Sigmoid colon (tissue), 7 donors: Measurements from ENCODE around the gene TBX19. TPM values are rescaled to one million over a fixed set of nuclear protein-coding genes. Genes with fewer than 3 reads are reported as not detected.

Source experiments
- DNase-seq: peaks from one replicate; pipeline ENCODE4 v3.0.0-alpha.2; 2019
- H3K27ac ChIP-seq, 4 donors: fragments of 200-600 bp; sonication (generic); one replicate each; pipeline ENCODE4 v1.5.1; 2016 to 2019; ENCODE audit warnings: mild to moderate bottlenecking in 1 of 4
- H3K27me3 ChIP-seq, 3 donors: fragments of 200-600 bp; sonication (generic); one replicate each; pipeline ENCODE4 v1.5.1; 2019; ENCODE audit warnings: mild to moderate bottlenecking in 1 of 3
- H3K36me3 ChIP-seq, 4 donors: fragments of 200-600 bp; sonication (generic); one replicate each; pipeline ENCODE4 v1.5.1; 2016 to 2019
- H3K4me1 ChIP-seq, 4 donors: fragments of 200-600 bp; sonication (generic); one replicate each; pipeline ENCODE4 v1.5.1; 2017 to 2019
- H3K4me3 ChIP-seq, 4 donors: fragments of 200-600 bp; sonication (generic); one replicate each; pipeline ENCODE4 v1.5.1; 2017 to 2019; ENCODE audit warnings: mild to moderate bottlenecking in 2 of 4, moderate library complexity in 1 of 4
- H3K9me3 ChIP-seq, 4 donors: fragments of 200-600 bp in 3 of 4; sonication (generic) in 3 of 4; one replicate each; pipeline versions ENCODE4 v1.5.1 to v1.6.1; 2013 to 2019
- EP300 ChIP-seq, 4 donors: sonication (generic); formaldehyde crosslinking; IDR thresholded peaks; one replicate each; pipeline ENCODE4 v1.6.1; 2017; ENCODE audit warnings: antibody characterized with exemption in 4 of 4
- POLR2A ChIP-seq, 2 donors: fragments of 450-650 bp; IDR thresholded peaks; one replicate each; pipeline ENCODE4 v1.6.1; 2016; ENCODE audit warnings: antibody characterized with exemption in 2 of 2, mild to moderate bottlenecking in 2 of 2, moderate library complexity in 2 of 2
- POLR2AphosphoS5 ChIP-seq, 4 donors: sonication (generic); formaldehyde crosslinking; IDR thresholded peaks; one replicate each; pipeline ENCODE4 v1.6.1; 2017; ENCODE audit warnings: antibody characterized with exemption in 4 of 4
- WGBS, 2 donors: extraction: QIAGEN DNeasy Blood & Tissue Kit; methylation state at CpG; one replicate each; pipeline ENCODE4 v1.1.7; 2013; 5-methylcytosine and 5-hydroxymethylcytosine counted together
- intact Hi-C: fragments of 100-400 bp; cut with DNase I; formaldehyde crosslinking; loops from one replicate; pipeline ENCODE4 v1.15.1; 2023
- polyA plus RNA-seq, 3 donors: library from polyadenylated mRNA; stranded (reverse); fragments of 200-250 nt; gene quantifications; one replicate each; pipeline ENCODE4 v1.2.3, GENCODE V29; 2013
- total RNA-seq, 4 donors: library from RNA; depleted of rRNA; stranded (reverse); fragments of >200 nt; gene quantifications; one replicate each; pipeline ENCODE4 v1.1.0, GENCODE V29; 2016
- TF ChIP-seq, protein P1 (sequence below), 4 experiments: fragments of 450-650 bp in 3 of 4; fragments of 200-600 bp in 1 of 4; IDR thresholded peaks; one replicate each; pipeline ENCODE4 v1.5.1; 2016 to 2019; ENCODE audit warnings: antibody characterized with exemption in 4 of 4, mild to moderate bottlenecking in 3 of 4, moderate library complexity in 2 of 4
- donor health status: healthy with polysubstance abuse.
- donor health status: Bipolar disorder and iron deficiency.
- donor health status: healthy.

TBX19 gene
- total and polyA plus RNA-seq, 7 donors: 0.46 to 5.3 (median 2.7) TPM

GRCh38 chr1:168285971-168286927, 5.6 kb downstream of the TBX19 start:
- H3K4me3 ChIP-seq: no peak overlapping the region
- H3K27me3 ChIP-seq: no peaks in the 10 kb centered on the region
- TF ChIP-seq POLR2AphosphoS5 (IDR thresholded peaks at IDR 0.05) (no peak), EP300 (IDR thresholded peaks at IDR 0.05) (no peak), POLR2A (IDR thresholded peaks at IDR 0.05) (no peak)
- TF ChIP-seq, protein P1, sequence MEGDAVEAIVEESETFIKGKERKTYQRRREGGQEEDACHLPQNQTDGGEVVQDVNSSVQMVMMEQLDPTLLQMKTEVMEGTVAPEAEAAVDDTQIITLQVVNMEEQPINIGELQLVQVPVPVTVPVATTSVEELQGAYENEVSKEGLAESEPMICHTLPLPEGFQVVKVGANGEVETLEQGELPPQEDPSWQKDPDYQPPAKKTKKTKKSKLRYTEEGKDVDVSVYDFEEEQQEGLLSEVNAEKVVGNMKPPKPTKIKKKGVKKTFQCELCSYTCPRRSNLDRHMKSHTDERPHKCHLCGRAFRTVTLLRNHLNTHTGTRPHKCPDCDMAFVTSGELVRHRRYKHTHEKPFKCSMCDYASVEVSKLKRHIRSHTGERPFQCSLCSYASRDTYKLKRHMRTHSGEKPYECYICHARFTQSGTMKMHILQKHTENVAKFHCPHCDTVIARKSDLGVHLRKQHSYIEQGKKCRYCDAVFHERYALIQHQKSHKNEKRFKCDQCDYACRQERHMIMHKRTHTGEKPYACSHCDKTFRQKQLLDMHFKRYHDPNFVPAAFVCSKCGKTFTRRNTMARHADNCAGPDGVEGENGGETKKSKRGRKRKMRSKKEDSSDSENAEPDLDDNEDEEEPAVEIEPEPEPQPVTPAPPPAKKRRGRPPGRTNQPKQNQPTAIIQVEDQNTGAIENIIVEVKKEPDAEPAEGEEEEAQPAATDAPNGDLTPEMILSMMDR (IDR thresholded peaks at IDR 0.05): no peak
- peaks cover 0 to 4% (median 0%) of the 10 kb centered on the region in 4 donors for H3K36me3 ChIP-seq
- no peak for DNase-seq
- peaks cover 0 to 17% (median 10%) of the 10 kb centered on the region in 4 donors for H3K4me1 ChIP-seq
- 87 to 93% methylated on average over 4 of the region's 4 CpGs for WGBS, 2 donors
- no peak overlapping the region for H3K27ac ChIP-seq
- intact Hi-C loops: no loop called here
- no peaks in the 10 kb centered on the region for H3K9me3 ChIP-seq

DNA sequence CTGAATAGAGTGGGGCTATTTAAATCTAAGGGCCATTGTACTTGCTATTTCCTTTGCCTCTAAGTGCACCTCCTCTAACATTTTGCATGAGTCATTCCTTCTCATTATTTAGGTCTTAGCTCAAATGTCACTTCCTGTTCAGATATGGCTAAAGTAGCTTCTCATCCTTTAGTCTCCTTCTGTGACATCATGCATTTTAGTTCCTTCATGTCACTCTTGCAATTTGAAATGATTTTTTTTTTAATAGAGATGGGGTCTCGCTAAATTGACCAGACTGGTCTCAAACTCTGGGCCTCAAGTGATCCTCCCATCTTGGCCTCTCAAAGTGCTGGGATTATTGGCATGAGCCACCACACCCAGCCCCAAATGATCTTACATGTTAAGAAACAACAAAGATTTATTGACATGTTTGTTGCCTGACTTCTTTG, 6.6 kb downstream of the TBX19 start:
- no peaks in the 10 kb centered on the region for H3K9me3 ChIP-seq
- peaks cover 0 to 17% (median 10%) of the 10 kb centered on the region in 4 donors for H3K4me1 ChIP-seq
- TF ChIP-seq POLR2A (IDR thresholded peaks at IDR 0.05): no peak
- TF ChIP-seq, protein P1 (IDR thresholded peaks at IDR 0.05): no peak
- no peak for TF ChIP-seq POLR2AphosphoS5 (IDR thresholded peaks at IDR 0.05)
- no peaks in the 10 kb centered on the region for H3K27me3 ChIP-seq
- 95 to 98% methylated on average over 1 of the region's 1 CpG for WGBS, 2 donors
- no peak for DNase-seq
- peaks cover 0 to 9% (median 0%) of the 10 kb centered on the region in 4 donors for H3K36me3 ChIP-seq
- intact Hi-C loops: no loop called here
- H3K4me3 ChIP-seq: no peak overlapping the region
- no peak overlapping the region for H3K27ac ChIP-seq

DNA sequence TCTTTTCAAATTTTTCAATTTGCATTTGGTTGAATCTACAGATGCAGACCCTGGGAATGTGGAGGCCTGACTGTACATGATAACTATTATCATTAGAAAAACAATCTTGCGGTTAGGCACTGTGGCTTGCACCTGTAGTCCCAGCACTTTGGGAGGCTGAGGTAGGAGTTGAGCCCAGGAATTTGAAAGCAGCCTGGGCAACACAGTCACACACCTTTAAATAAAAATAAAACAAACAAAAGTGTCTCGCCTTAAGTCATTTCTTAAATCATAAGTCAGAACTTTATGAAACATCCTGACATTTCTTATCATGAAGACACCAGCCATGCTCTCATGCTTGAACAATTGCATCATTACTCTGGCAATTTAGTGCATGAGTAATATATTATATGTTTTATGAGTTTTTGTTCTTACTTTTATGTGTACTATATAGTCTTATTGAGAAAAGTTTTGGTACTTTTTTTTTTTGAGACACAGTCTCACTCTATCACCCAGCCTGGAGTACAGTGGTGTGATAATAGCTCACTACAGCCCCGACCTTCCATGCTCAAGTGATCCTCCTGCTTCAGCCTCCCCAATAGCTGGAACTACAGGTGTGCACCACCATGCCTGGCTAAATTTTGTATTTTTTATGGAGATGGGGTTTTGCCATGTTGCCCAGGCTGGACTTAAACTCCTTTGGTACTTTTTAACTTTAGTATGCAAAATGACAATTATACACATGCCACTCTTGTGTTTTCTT, 7.8 kb downstream of the TBX19 start:
- Histone ChIP-seq H3K9me3 (no peaks in the 10 kb centered on the region), H3K4me1 (peaks cover 0 to 17% (median 10%) of the 10 kb centered on the region in 4 donors), H3K4me3 (no peak overlapping the region), H3K27me3 (no peaks in the 10 kb centered on the region), H3K27ac (no peak overlapping the region), H3K36me3 (peaks cover 0 to 9% (median 0%) of the 10 kb centered on the region in 4 donors)
- 76 to 89% methylated on average over 3 of the region's 3 CpGs for WGBS, 2 donors
- intact Hi-C loops: no loop called here
- no peak for DNase-seq
- no peak for TF ChIP-seq EP300 (IDR thresholded peaks at IDR 0.05)
- TF ChIP-seq, protein P1 (IDR thresholded peaks at IDR 0.05): no peak
- no peak for TF ChIP-seq POLR2AphosphoS5 (IDR thresholded peaks at IDR 0.05)
- TF ChIP-seq POLR2A (IDR thresholded peaks at IDR 0.05): no peak

GRCh38 chr1:168291222-168291837, 10.7 kb downstream of the TBX19 start:
- Histone ChIP-seq H3K4me1 (no peaks in the 10 kb centered on the region), H3K27ac (no peak overlapping the region), H3K36me3 (peaks cover 0 to 9% (median 0%) of the 10 kb centered on the region in 4 donors), H3K4me3 (no peak overlapping the region), H3K27me3 (no peaks in the 10 kb centered on the region), H3K9me3 (no peaks in the 10 kb centered on the region)
- 89 to 91% methylated on average over 15 of the region's 15 CpGs for WGBS, 2 donors
- TF ChIP-seq, protein P1 (IDR thresholded peaks at IDR 0.05): no peak
- TF ChIP-seq POLR2AphosphoS5 (IDR thresholded peaks at IDR 0.05) (no peak), EP300 (IDR thresholded peaks at IDR 0.05) (no peak), POLR2A (IDR thresholded peaks at IDR 0.05) (no peak)
- intact Hi-C loops: no loop called here
- DNase-seq: no peak
